Naive thymus-derived CD4-positive, alpha-beta T cell (primary cell): Measurements from ENCODE around the gene MAPKAP1. TPM values are rescaled to one million over a fixed set of nuclear protein-coding genes. Genes with fewer than 3 reads are reported as not detected.

Experiments used
- ATAC-seq: fragments of 150-1000 bp; cut with Tn5 transposase; 2 replicates; pipeline ENCODE4 v1.10.0; 2021; ENCODE audit warnings: mild to moderate bottlenecking, moderate library complexity
- CTCF ChIA-PET: fragments of 350-600 bp; sonication (Branson Sonifier 250); formaldehyde crosslinking; loops from one replicate; lab custom pipeline; 2021; ENCODE audit warnings: antibody characterized with exemption; lab: Charles Lee
- POLR2A ChIA-PET: fragments of 350-600 bp; sonication (Branson Sonifier 250); formaldehyde crosslinking; loops from one replicate; lab custom pipeline; 2021; ENCODE audit warnings: antibody characterized with exemption, inconsistent platforms; lab: Charles Lee
- DNase-seq, 9 donors: peaks; one replicate each; pipeline versions ENCODE4 v3.0.0 to v3.0.0-alpha.2; 2020 to 2022; ENCODE audit warnings: mixed read lengths in 1 of 9
- H3K27ac ChIP-seq: one replicate; pipeline ENCODE4 v1.7.0; 2013; ENCODE audit warnings: mild to moderate bottlenecking, low read depth, low read length, moderate library complexity
- H3K27me3 ChIP-seq, 2 donors: one replicate each; pipeline ENCODE4 v1.7.0; 2013; ENCODE audit warnings: low read length in 2 of 2, mild to moderate bottlenecking in 2 of 2, moderate library complexity in 2 of 2; ENCODE audit not compliant: control insufficient read depth in 2 of 2, insufficient read depth in 2 of 2
- H3K36me3 ChIP-seq, 3 experiments: 1 replicate in 2 of 3; 2 replicates in 1 of 3; pipeline ENCODE4 v1.7.0; 2013; ENCODE audit warnings: low read length in 3 of 3, mild to moderate bottlenecking in 3 of 3, moderate library complexity in 1 of 3; ENCODE audit not compliant: insufficient read depth in 3 of 3, control insufficient read depth in 2 of 3
- H3K4me1 ChIP-seq, 2 donors: one replicate each; pipeline ENCODE4 v1.7.0; 2013; ENCODE audit warnings: low read length in 2 of 2, mild to moderate bottlenecking in 2 of 2, moderate library complexity in 1 of 2; ENCODE audit not compliant: control insufficient read depth in 2 of 2, insufficient read depth in 2 of 2
- H3K4me3 ChIP-seq: 2 replicates; pipeline ENCODE4 v1.7.0; 2013; ENCODE audit warnings: mild to moderate bottlenecking, low read length
- H3K9me3 ChIP-seq, 3 experiments: 1 replicate in 2 of 3; 2 replicates in 1 of 3; pipeline ENCODE4 v1.7.0; 2013; ENCODE audit warnings: low read length in 3 of 3; ENCODE audit not compliant: control insufficient read depth in 2 of 3
- H3K27ac Mint-ChIP-seq, 9 donors: one replicate each; pipeline ENCODE4 v1.8.0; 2020 to 2022; ENCODE audit warnings: mixed read lengths in 9 of 9, mild to moderate bottlenecking in 8 of 9, moderate library complexity in 5 of 9, inconsistent platforms in 2 of 9
- H3K27me3 Mint-ChIP-seq, 5 donors: one replicate each; pipeline ENCODE4 v1.8.0; 2021 to 2022; ENCODE audit warnings: mixed read lengths in 5 of 5, mild to moderate bottlenecking in 1 of 5
- H3K36me3 Mint-ChIP-seq, 5 donors: one replicate each; pipeline ENCODE4 v1.8.0; 2020 to 2022; ENCODE audit warnings: mixed read lengths in 5 of 5, mild to moderate bottlenecking in 3 of 5, inconsistent platforms in 1 of 5
- H3K4me1 Mint-ChIP-seq, 7 donors: one replicate each; pipeline ENCODE4 v1.8.0; 2020 to 2022; ENCODE audit warnings: mixed read lengths in 7 of 7, mild to moderate bottlenecking in 3 of 7, inconsistent platforms in 1 of 7
- H3K4me3 Mint-ChIP-seq, 10 donors: one replicate each; pipeline ENCODE4 v1.8.0; 2020 to 2022; ENCODE audit warnings: mild to moderate bottlenecking in 10 of 10, mixed read lengths in 10 of 10, moderate library complexity in 6 of 10, inconsistent platforms in 2 of 10
- H3K9me3 Mint-ChIP-seq, 11 donors: one replicate each; pipeline ENCODE4 v1.8.0; 2020 to 2022; ENCODE audit warnings: mixed read lengths in 11 of 11, mild to moderate bottlenecking in 4 of 11, inconsistent platforms in 1 of 11, moderate library complexity in 1 of 11
- intact Hi-C, 2 donors: fragments of 100-400 bp; cut with micrococcal nuclease; formaldehyde crosslinking; loops; one replicate each; pipeline ENCODE4 v1.15.1; 2023
- polyA plus RNA-seq, 2 donors: library from polyadenylated mRNA; unstranded; fragments of 300-500 nt; fragmentation: Illumina TruSeq; gene quantifications; one replicate each; pipeline ENCODE4 v1.2.3, GENCODE V29; 2021
- total RNA-seq, 6 experiments: library from RNA in 5 of 6; stranded (reverse) in 5 of 6; gene quantifications; 1 replicate in 5 of 6; 2 replicates in 1 of 6; pipeline ENCODE4 v1.2.3 and lab custom pipeline; 2021 to 2026

The MAPKAP1 gene
- total and polyA plus RNA-seq, 7 experiments from 2014 or later: 41.3 to 73.6 (median 55.8) TPM

DNA sequence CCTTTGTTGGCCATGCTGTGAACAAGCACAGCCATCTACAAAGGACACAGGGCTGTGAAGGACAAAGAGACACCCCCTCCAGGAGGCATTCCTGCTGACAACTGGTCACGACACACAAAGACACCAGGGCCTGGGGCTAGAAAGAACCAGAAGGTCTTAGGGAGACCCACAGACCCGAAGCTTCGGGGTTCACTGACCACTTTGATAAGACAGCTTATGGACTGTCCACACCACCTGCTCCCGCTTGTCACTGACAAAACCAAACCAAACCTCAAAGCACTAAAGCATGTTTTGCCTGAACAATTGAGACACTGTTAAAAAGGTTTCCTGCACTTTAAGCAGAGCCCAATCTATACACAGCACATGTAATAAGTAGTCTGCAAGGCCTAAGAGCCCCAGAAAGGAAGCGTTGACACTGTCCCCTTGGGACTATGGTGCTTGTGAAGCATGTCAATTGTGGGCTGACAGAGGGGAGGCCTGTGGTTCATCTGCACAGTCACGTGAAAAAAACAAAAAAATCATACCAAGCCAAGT lies 260.4 kb downstream of the MAPKAP1 start:
- ChIA-PET CTCF (no interaction called here), POLR2A (no interaction called here)
- Histone ChIP-seq H3K4me3 (no peak overlapping the region), H3K36me3 (peaks cover 0 to 17% (median 0%) of the 10 kb centered on the region in 3 experiments), H3K9me3 (no peaks in the 10 kb centered on the region), H3K4me1 (no peaks in the 10 kb centered on the region), H3K27ac (no peak overlapping the region), H3K27me3 (no peaks in the 10 kb centered on the region)
- H3K4me1 Mint-ChIP-seq: peaks cover 0 to 10% (median 2%) of the 10 kb centered on the region in 7 donors
- no peak overlapping the region for H3K4me3 Mint-ChIP-seq
- intact Hi-C loops: no loop called here
- H3K36me3 Mint-ChIP-seq: peaks cover 4 to 39% (median 12%) of the 10 kb centered on the region in 5 donors
- peak; percentile 63 for ATAC-seq
- peak overlapping the region in 1 of 9 donors; percentile 51 for H3K27ac Mint-ChIP-seq
- H3K9me3 Mint-ChIP-seq: peaks cover 0 to 2% (median 0%) of the 10 kb centered on the region in 11 donors
- no peak for DNase-seq
- H3K27me3 Mint-ChIP-seq: no peaks in the 10 kb centered on the region

DNA sequence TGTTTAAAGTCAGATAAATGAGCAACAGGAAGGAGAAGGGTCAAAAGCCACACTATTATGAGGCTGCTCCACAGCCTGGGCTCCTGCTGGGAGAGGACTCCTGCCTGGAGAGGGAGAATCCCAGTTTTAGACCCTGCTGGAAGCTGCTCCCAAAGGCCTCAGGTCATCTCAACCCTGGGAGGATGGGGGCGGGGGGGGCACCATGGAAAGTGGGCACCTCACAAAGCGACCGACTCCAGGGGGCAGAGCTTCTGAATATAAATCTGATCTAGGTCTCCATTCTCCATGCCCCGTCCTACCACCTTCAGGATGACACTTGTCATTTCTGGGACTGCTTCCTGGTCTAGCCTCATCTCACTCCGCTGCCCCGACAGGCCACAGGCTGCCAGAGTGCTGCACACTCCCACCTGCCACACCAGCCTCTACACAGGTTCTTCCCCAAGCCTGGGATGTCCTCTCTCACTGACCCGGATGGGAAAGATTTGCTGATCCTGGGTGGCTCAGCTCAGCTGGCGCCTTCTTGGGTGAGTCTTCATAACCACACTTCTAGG lies 262.0 kb downstream of the MAPKAP1 start:
- Histone ChIP-seq H3K27ac (no peak overlapping the region), H3K36me3 (peaks cover 0 to 22% (median 0%) of the 10 kb centered on the region in 3 experiments), H3K27me3 (no peaks in the 10 kb centered on the region), H3K4me1 (no peaks in the 10 kb centered on the region), H3K9me3 (no peaks in the 10 kb centered on the region), H3K4me3 (no peak overlapping the region)
- intact Hi-C loops: no loop called here
- ChIA-PET POLR2A (no interaction called here), CTCF (no interaction called here)
- H3K4me3 Mint-ChIP-seq: no peak overlapping the region
- no peak for DNase-seq
- no peaks in the 10 kb centered on the region for H3K27me3 Mint-ChIP-seq
- H3K9me3 Mint-ChIP-seq: peaks cover 0 to 1% (median 0%) of the 10 kb centered on the region in 11 donors
- peaks cover 0 to 4% (median 0%) of the 10 kb centered on the region in 7 donors for H3K4me1 Mint-ChIP-seq
- no peak for ATAC-seq
- H3K36me3 Mint-ChIP-seq: peaks cover 0 to 40% (median 8%) of the 10 kb centered on the region in 5 donors
- peak overlapping the region in 1 of 9 donors; percentile 23 for H3K27ac Mint-ChIP-seq

DNA sequence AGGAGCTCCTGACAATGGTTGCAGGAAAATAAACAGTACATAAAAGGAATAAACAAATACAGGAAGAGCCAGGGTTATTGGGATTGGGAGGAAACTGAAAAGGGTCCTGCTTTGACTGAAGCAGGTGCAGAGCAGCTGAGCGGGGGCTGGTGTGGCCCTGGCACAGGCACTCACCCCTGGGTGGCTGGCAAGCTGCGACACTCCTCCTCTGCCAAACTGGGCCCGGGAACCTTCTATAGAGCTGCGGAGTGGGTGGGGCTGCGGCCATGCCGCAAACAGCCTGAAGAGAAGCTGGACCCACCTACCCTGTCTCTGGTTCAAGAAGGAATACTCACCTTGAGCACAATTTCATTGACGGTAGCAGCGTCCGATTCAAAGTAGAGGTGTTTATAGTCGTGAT lies 262.8 kb downstream of the MAPKAP1 start:
- ChIA-PET CTCF (no interaction called here), POLR2A (no interaction called here)
- H3K27ac ChIP-seq: no peak overlapping the region
- intact Hi-C loops: no loop called here
- Mint-ChIP-seq H3K27me3 (no peaks in the 10 kb centered on the region), H3K36me3 (peaks cover 0 to 40% (median 7%) of the 10 kb centered on the region in 5 donors), H3K4me1 (peaks cover 0 to 4% (median 0%) of the 10 kb centered on the region in 7 donors), H3K9me3 (peaks cover 0 to 1% (median 0%) of the 10 kb centered on the region in 11 donors), H3K4me3 (no peak overlapping the region), H3K27ac (peak overlapping the region in 1 of 9 donors; percentile 6)
- ATAC-seq (no peak), DNase-seq (no peak)
- H3K36me3 ChIP-seq: peaks cover 0 to 30% (median 0%) of the 10 kb centered on the region in 3 experiments
- H3K4me3 ChIP-seq: no peak overlapping the region
- no peaks in the 10 kb centered on the region for H3K4me1 ChIP-seq
- no peaks in the 10 kb centered on the region for H3K27me3 ChIP-seq
- no peaks in the 10 kb centered on the region for H3K9me3 ChIP-seq

DNA sequence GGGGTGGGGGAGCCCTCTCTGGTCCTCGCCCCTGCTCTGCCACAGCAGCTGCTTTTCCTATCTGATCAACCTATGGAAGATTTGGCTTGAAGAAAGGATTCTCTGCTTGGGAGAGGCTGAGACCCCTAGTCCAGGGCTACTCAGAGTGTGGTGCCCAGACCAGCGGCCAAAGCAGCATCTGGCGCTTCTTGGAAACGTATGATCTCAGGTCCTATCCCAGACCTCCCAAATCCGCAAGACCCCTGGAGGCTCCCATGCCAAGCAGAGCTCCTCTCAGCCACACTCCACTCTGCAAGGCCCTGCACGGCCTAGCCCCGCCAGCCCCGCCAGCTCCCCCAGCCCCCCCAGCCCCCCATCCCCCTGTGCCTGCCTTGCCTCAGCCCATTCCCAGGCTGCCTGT lies 263.6 kb downstream of the MAPKAP1 start:
- Mint-ChIP-seq H3K27ac (peak overlapping the region in 1 of 9 donors; percentile 6), H3K9me3 (peaks cover 0 to 1% (median 0%) of the 10 kb centered on the region in 11 donors), H3K27me3 (no peaks in the 10 kb centered on the region), H3K36me3 (peaks cover 0 to 40% (median 7%) of the 10 kb centered on the region in 5 donors), H3K4me3 (no peak overlapping the region), H3K4me1 (peaks cover 0 to 4% (median 0%) of the 10 kb centered on the region in 7 donors)
- ChIA-PET POLR2A (no interaction called here), CTCF (no interaction called here)
- Histone ChIP-seq H3K4me1 (no peaks in the 10 kb centered on the region), H3K27ac (no peak overlapping the region), H3K9me3 (no peaks in the 10 kb centered on the region), H3K27me3 (no peaks in the 10 kb centered on the region), H3K36me3 (peaks cover 0 to 38% (median 0%) of the 10 kb centered on the region in 3 experiments), H3K4me3 (no peak overlapping the region)
- intact Hi-C loops: no loop called here
- no peak for DNase-seq
- ATAC-seq: no peak

DNA sequence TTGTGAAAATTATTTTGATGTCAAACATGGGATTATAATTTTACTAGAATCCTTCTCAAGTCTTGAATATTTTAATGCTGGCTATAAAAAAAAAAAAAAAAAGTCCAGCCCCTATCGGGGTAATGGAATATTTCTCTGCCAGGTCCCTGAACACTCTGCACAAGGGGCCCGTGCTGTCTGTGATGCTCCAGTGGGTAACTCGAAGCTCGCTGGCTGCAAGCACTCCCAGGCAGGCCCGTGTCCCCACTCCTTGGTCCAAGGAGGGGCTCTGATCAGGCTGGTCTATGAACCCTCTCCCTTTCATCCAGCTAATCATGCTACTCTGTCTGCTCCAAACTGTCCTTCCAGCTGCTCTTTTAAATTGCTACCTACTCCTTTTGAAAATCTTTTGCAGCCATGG lies 264.6 kb downstream of the MAPKAP1 start:
- Histone ChIP-seq H3K27me3 (no peaks in the 10 kb centered on the region), H3K4me1 (no peaks in the 10 kb centered on the region), H3K4me3 (no peak overlapping the region), H3K36me3 (peaks cover 0 to 47% (median 0%) of the 10 kb centered on the region in 3 experiments), H3K9me3 (no peaks in the 10 kb centered on the region), H3K27ac (no peak overlapping the region)
- intact Hi-C loops: no loop called here
- Mint-ChIP-seq H3K27me3 (no peaks in the 10 kb centered on the region), H3K9me3 (peaks cover 0 to 1% (median 0%) of the 10 kb centered on the region in 11 donors), H3K27ac (no peak overlapping the region), H3K4me3 (no peak overlapping the region), H3K4me1 (peaks cover 0 to 4% (median 0%) of the 10 kb centered on the region in 7 donors), H3K36me3 (peaks cover 0 to 38% (median 7%) of the 10 kb centered on the region in 5 donors)
- POLR2A ChIA-PET: no interaction called here
- CTCF ChIA-PET: no interaction called here
- no peak for ATAC-seq
- no peak for DNase-seq

DNA sequence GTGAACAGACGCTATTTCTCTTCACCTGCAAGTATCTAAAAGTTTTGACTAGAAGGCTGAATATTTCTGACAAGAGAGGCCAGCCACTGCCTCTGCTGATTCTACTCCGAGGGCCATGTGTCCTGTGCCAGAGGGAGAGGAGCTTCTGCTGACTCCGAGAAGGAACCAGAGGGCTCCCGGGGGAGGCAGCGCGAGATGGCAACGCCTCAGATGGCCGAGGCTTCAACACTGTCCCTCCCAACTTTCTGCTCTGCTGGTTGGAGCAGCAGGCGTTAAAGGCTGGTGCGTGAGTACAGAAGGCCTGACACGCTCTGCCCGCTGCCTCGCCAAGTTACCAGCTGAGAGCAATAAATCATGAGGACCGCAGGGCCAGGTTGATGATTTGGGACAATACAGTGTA lies 266.6 kb downstream of the MAPKAP1 start:
- POLR2A ChIA-PET: no interaction called here
- Mint-ChIP-seq H3K36me3 (peaks cover 0 to 36% (median 7%) of the 10 kb centered on the region in 5 donors), H3K4me3 (no peak overlapping the region), H3K4me1 (peaks cover 0 to 4% (median 0%) of the 10 kb centered on the region in 7 donors), H3K9me3 (peaks cover 0 to 1% (median 0%) of the 10 kb centered on the region in 11 donors), H3K27me3 (no peaks in the 10 kb centered on the region), H3K27ac (no peak overlapping the region)
- Histone ChIP-seq H3K27ac (no peak overlapping the region), H3K4me3 (no peak overlapping the region), H3K36me3 (peaks cover 0 to 48% (median 0%) of the 10 kb centered on the region in 3 experiments), H3K9me3 (no peaks in the 10 kb centered on the region), H3K4me1 (no peaks in the 10 kb centered on the region), H3K27me3 (no peaks in the 10 kb centered on the region)
- intact Hi-C loops: no loop called here
- CTCF ChIA-PET: no interaction called here
- DNase-seq: no peak
- ATAC-seq: no peak
